ENCODE measurements around the gene GPATCH4. TPM values are rescaled to one million over a fixed set of nuclear protein-coding genes. Genes with fewer than 3 reads are reported as not detected.

GPATCH4 gene
- total and polyA plus RNA-seq, 2 of the 4 experiments (the other 2 are of a cell fraction) = 32.6 to 41.8 TPM

DNA sequence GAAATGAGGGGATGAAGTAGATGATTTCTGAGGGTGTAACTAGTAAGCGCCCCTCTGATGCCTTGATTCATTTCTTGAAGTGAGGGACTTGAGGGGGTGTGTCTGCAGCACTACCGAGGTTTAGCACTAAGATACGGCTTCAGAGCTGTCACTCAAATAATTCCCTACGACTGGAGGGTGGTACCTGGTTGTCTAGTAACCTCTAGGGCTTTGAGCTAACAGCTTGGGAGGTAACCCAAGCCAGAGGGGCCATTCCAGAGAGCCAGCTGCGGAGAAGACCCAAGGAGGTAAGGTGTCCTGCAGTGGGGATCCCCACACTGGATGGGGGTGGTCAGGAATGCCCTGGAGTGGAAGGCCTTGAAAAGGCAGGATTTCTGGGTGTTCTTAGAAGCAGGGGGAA, 21.8 kb downstream of the GPATCH4 start, which contains the start of gene TTC24:
TTC24 (plus strand) TSS at position 252 of the 400 bp plus-strand sequence. CDS start 1,642 bp downstream, outside the sequence.
- DNase-seq = no peak
- TF ChIP-seq CHD1 (IDR thresholded peaks at IDR 0.05; ENCODE audit: low read depth, low read length) (no peak), RCOR1 (IDR thresholded peaks at IDR 0.05; ENCODE audit: insufficient replicate concordance, low read length) (no peak), BHLHE40 (IDR thresholded peaks at IDR 0.05; ENCODE audit: low read depth, low read length) (no peak), RAD21 (IDR thresholded peaks at IDR 0.05; ENCODE audit: low read length) (no peak), SMC3 (IDR thresholded peaks at IDR 0.05; ENCODE audit: low read depth, low read length) (no peak)
- TF ChIP-seq, protein P1, sequence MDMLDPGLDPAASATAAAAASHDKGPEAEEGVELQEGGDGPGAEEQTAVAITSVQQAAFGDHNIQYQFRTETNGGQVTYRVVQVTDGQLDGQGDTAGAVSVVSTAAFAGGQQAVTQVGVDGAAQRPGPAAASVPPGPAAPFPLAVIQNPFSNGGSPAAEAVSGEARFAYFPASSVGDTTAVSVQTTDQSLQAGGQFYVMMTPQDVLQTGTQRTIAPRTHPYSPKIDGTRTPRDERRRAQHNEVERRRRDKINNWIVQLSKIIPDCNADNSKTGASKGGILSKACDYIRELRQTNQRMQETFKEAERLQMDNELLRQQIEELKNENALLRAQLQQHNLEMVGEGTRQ (IDR thresholded peaks at IDR 0.05; ENCODE audit: low read depth, low read length) = no peak
- TF ChIP-seq, protein P2, sequence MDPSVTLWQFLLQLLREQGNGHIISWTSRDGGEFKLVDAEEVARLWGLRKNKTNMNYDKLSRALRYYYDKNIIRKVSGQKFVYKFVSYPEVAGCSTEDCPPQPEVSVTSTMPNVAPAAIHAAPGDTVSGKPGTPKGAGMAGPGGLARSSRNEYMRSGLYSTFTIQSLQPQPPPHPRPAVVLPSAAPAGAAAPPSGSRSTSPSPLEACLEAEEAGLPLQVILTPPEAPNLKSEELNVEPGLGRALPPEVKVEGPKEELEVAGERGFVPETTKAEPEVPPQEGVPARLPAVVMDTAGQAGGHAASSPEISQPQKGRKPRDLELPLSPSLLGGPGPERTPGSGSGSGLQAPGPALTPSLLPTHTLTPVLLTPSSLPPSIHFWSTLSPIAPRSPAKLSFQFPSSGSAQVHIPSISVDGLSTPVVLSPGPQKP (IDR thresholded peaks at IDR 0.05; ENCODE audit: borderline replicate concordance, low read depth, low read length) = no peak
- Histone ChIP-seq H2BK20ac (ENCODE audit: low read depth, low read length) (no peak within 1 kb of the TSS), H3K23ac (ENCODE audit: low read depth, low read length) (no peak within 1 kb of the TSS), H3K79me1 (ENCODE audit: low read depth in 1 of 2, low read length in 2 of 2) (no peaks in the 10 kb centered on the region), H2BK15ac (ENCODE audit: low read depth, low read length) (no peak within 1 kb of the TSS), H3K9ac (ENCODE audit: low read depth, low read length) (no peak within 1 kb of the TSS), H4K5ac (ENCODE audit: low read depth, low read length) (no peak within 1 kb of the TSS), H4K91ac (ENCODE audit: insufficient read depth, low read depth, low read length) (no peak within 1 kb of the TSS), H3K4ac (ENCODE audit: low read depth, low read length) (no peak within 1 kb of the TSS), H3K36me3 (ENCODE audit: control insufficient read depth, insufficient read depth, low read length) (no peaks in the 10 kb centered on the region), H3K27ac (ENCODE audit: insufficient read depth, low read length) (no peak within 1 kb of the TSS), H3K18ac (ENCODE audit: low read depth, low read length) (no peak within 1 kb of the TSS), H3K56ac (ENCODE audit: extremely low read depth, insufficient read depth, low read length) (no peak within 1 kb of the TSS), H4K20me1 (ENCODE audit: insufficient read depth, low read length) (no peaks in the 10 kb centered on the region), H3K27me3 (ENCODE audit: control insufficient read depth, insufficient read depth, low read length) (peaks cover 20% of the 10 kb centered on the region), H3K4me1 (ENCODE audit: control insufficient read depth, insufficient read depth, low read length) (no peaks in the 10 kb centered on the region), H2BK5ac (ENCODE audit: low read depth, low read length, poor library complexity, severe bottlenecking) (no peak within 1 kb of the TSS), H4K8ac (ENCODE audit: low read depth in 2 of 2, low read length in 2 of 2) (no peak within 1 kb of the TSS), H2BK120ac (ENCODE audit: low read depth, low read length) (no peak within 1 kb of the TSS), H2AFZ (replicated peaks; ENCODE audit: low read length, poor library complexity) (no peak within 1 kb of the TSS), H3K4me2 (ENCODE audit: low read depth, low read length) (no peak within 1 kb of the TSS), H3K4me3 (ENCODE audit: insufficient read depth, low read depth, low read length) (no peak within 1 kb of the TSS), H3K9me3 (ENCODE audit: control insufficient read depth, insufficient read depth, low read length) (no peaks in the 10 kb centered on the region), H2AK9ac (replicated peaks; ENCODE audit: low read depth, low read length, poor library complexity) (no peak within 1 kb of the TSS), H3K9me1 (ENCODE audit: insufficient read depth, low read length) (no peaks in the 10 kb centered on the region), H2AK5ac (ENCODE audit: low read depth, low read length) (no peak within 1 kb of the TSS), H3K14ac (replicated peaks; ENCODE audit: low read depth, low read length) (no peak within 1 kb of the TSS)
- CTCF ChIA-PET = no interaction called here
- in situ Hi-C loops (cut with MboI; ENCODE audit: low sequenced_read_pairs) (no loop called here), dilution Hi-C loops (cut with HindIII; ENCODE audit: low sequenced_read_pairs, unreplicated experiment) (no loop called here), intact Hi-C loops (cut with micrococcal nuclease) (no loop called here)
- WGBS, 2 experiments (ENCODE audit: extremely low coverage in 2 of 2, insufficient read length in 1 of 2) = no CpG with 5 or more reads among the region's 5 CpGs
- BruUV-seq (replicated peaks) = no TSS peak
- POLR2A ChIA-PET (ENCODE audit: unreplicated experiment) = no interaction called here
- no peak for ATAC-seq (ENCODE audit: low read depth)

All from IMR-90 (cell line).